H1 (cell line): Measurements from ENCODE around the gene LCLAT1. TPM values are rescaled to one million over a fixed set of nuclear protein-coding genes. Genes with fewer than 3 reads are reported as not detected.

Experiments
- CTCF ChIA-PET: fragments of 300-600 bp; sonication (Branson Sonifier 250); formaldehyde crosslinking; loops from one replicate; lab custom pipeline; 2021; ENCODE audit not compliant: partially characterized antibody; lab: Charles Lee
- POLR2A ChIA-PET: fragments of 300-600 bp; sonication (Branson Sonifier 250); formaldehyde crosslinking; loops from one replicate; lab custom pipeline; 2021; ENCODE audit warnings: inconsistent platforms; ENCODE audit not compliant: partially characterized antibody; lab: Charles Lee
- DNase-seq, 2 experiments: peaks; one replicate each; pipeline versions ENCODE4 v3.0.0 to v3.0.0-alpha.2; 2010 to 2022; ENCODE audit warnings: low spot score in 2 of 2, low read depth in 1 of 2, mixed read lengths in 1 of 2
- FAIRE-seq: peaks from 2 replicates; lab custom pipeline; 2011; peaks lifted over from hg19 to GRCh38; lab: Jason Lieb, UNC
- H2AFZ ChIP-seq: 2 replicates; pipeline ENCODE4 v1.8.1; 2012; ENCODE audit warnings: low read length, inconsistent platforms
- H2AK5ac ChIP-seq: 2 replicates; pipeline ENCODE4 v1.6.1; 2013; ENCODE audit warnings: low read depth, low read length
- H2BK120ac ChIP-seq: replicated peaks from 2 replicates; pipeline ENCODE3; 2013; ENCODE audit warnings: low read depth, low read length, inconsistent platforms
- H2BK12ac ChIP-seq: 2 replicates; pipeline ENCODE4 v1.6.1; 2013; ENCODE audit warnings: low read depth, low read length
- H2BK15ac ChIP-seq: 2 replicates; pipeline ENCODE4 v1.6.1; 2013; ENCODE audit warnings: low read length
- H2BK20ac ChIP-seq: 2 replicates; pipeline ENCODE4 v1.6.1; 2013; ENCODE audit warnings: low read length
- H2BK5ac ChIP-seq: 2 replicates; pipeline ENCODE4 v1.6.1; 2013; ENCODE audit warnings: low read depth, low read length
- H3K14ac ChIP-seq: 2 replicates; pipeline ENCODE4 v1.6.1; 2013; ENCODE audit warnings: inconsistent platforms; ENCODE audit not compliant: insufficient read length
- H3K18ac ChIP-seq: 2 replicates; pipeline ENCODE4 v1.6.1; 2013; ENCODE audit warnings: low read length; ENCODE audit errors: extremely low read depth
- H3K23ac ChIP-seq: 2 replicates; pipeline ENCODE4 v1.6.1; 2013; ENCODE audit warnings: inconsistent platforms; ENCODE audit not compliant: insufficient read length
- H3K23me2 ChIP-seq: 2 replicates; pipeline ENCODE4 v1.6.1; 2013; ENCODE audit warnings: low read depth, low read length
- H3K27ac ChIP-seq: 2 replicates; pipeline ENCODE4 v1.6.1; 2011; ENCODE audit warnings: low read depth, low read length, inconsistent platforms
- H3K27me3 ChIP-seq, 4 experiments: replicated peaks in 1 of 4; 1 replicate in 1 of 4; 2 replicates in 3 of 4; pipeline versions ENCODE4 v1.6.1 to v1.8.1; 2011 to 2013; ENCODE audit warnings: low read length in 3 of 4, mild to moderate bottlenecking in 3 of 4, inconsistent platforms in 2 of 4, mixed read lengths in 2 of 4, moderate library complexity in 1 of 4; ENCODE audit not compliant: control insufficient read depth in 3 of 4, insufficient read depth in 3 of 4; ENCODE audit errors: extremely low read depth in 1 of 4
- H3K36me3 ChIP-seq, 4 experiments: 2 replicates each; pipeline versions ENCODE4 v1.6.1 to v1.8.1; 2011 to 2013; ENCODE audit warnings: mild to moderate bottlenecking in 4 of 4, low read length in 3 of 4, moderate library complexity in 2 of 4, control low read depth in 1 of 4, inconsistent platforms in 1 of 4; ENCODE audit not compliant: insufficient read depth in 4 of 4, control insufficient read depth in 2 of 4
- H3K4ac ChIP-seq: replicated peaks from 2 replicates; pipeline ENCODE3; 2013; ENCODE audit warnings: low read length, low read depth, mixed read lengths, inconsistent platforms; ENCODE audit not compliant: insufficient read length
- H3K4me1 ChIP-seq, 4 experiments: replicated peaks in 1 of 4; 1 replicate in 1 of 4; 2 replicates in 3 of 4; pipeline versions ENCODE4 v1.6.1 to v1.8.1; 2011 to 2013; ENCODE audit warnings: low read length in 3 of 4, inconsistent platforms in 2 of 4, mixed read lengths in 1 of 4; ENCODE audit not compliant: insufficient read depth in 4 of 4, control insufficient read depth in 3 of 4
- H3K4me2 ChIP-seq, 2 experiments: 2 replicates each; pipeline versions ENCODE4 v1.6.1 to v1.8.1; 2011 to 2013; ENCODE audit warnings: low read depth in 2 of 2, low read length in 2 of 2, control low read depth in 1 of 2, inconsistent platforms in 1 of 2, mild to moderate bottlenecking in 1 of 2; ENCODE audit not compliant: insufficient read depth in 1 of 2
- H3K4me3 ChIP-seq, 4 experiments: fragments of 200-600, 300-600 bp in 1 of 4; sonication (generic), shearing (Covaris generic), sonication (Bioruptor Twin) in 1 of 4; 2 replicates each; pipeline versions ENCODE4 v1.5.1 to v1.8.1; 2011 to 2016; ENCODE audit warnings: low read length in 4 of 4, low read depth in 3 of 4, control low read depth in 2 of 4, inconsistent platforms in 2 of 4, mild to moderate bottlenecking in 2 of 4, mixed read lengths in 1 of 4, moderate library complexity in 1 of 4; ENCODE audit not compliant: insufficient read depth in 2 of 4; ENCODE audit errors: extremely low read depth in 1 of 4
- H3K56ac ChIP-seq: replicated peaks from 2 replicates; pipeline ENCODE3; 2013; ENCODE audit warnings: low read depth, mild to moderate bottlenecking, mixed read lengths, low read length, inconsistent platforms; ENCODE audit not compliant: insufficient read length
- H3K79me1 ChIP-seq: 2 replicates; pipeline ENCODE4 v1.6.1; 2013; ENCODE audit warnings: low read depth, low read length, control low read depth
- H3K79me2 ChIP-seq, 2 experiments: 2 replicates each; pipeline versions ENCODE4 v1.6.1 to v1.8.1; 2012 to 2013; ENCODE audit warnings: low read length in 2 of 2, mild to moderate bottlenecking in 2 of 2, inconsistent platforms in 1 of 2; ENCODE audit not compliant: insufficient read depth in 2 of 2, control insufficient read depth in 1 of 2
- H3K9ac ChIP-seq, 4 experiments: replicated peaks in 1 of 4; 1 replicate in 1 of 4; 2 replicates in 3 of 4; pipeline versions ENCODE4 v1.6.1 to v1.8.1; 2011 to 2013; ENCODE audit warnings: low read depth in 3 of 4, low read length in 3 of 4, control low read depth in 2 of 4, mild to moderate bottlenecking in 2 of 4, moderate library complexity in 2 of 4, inconsistent platforms in 1 of 4; ENCODE audit errors: extremely low read depth in 1 of 4
- H3K9me3 ChIP-seq, 2 experiments: 2 replicates each; pipeline versions ENCODE4 v1.6.1 to v1.8.1; 2012 to 2013; ENCODE audit warnings: mild to moderate bottlenecking in 2 of 2, moderate library complexity in 2 of 2, control low read depth in 1 of 2, inconsistent platforms in 1 of 2, low read depth in 1 of 2, low read length in 1 of 2, mixed read lengths in 1 of 2; ENCODE audit not compliant: insufficient read depth in 2 of 2
- H4K20me1 ChIP-seq, 2 experiments: replicated peaks in 1 of 2; 2 replicates each; pipeline versions ENCODE3 to v1.8.1; 2011 to 2013; ENCODE audit warnings: inconsistent platforms in 2 of 2, low read length in 2 of 2, mild to moderate bottlenecking in 1 of 2; ENCODE audit not compliant: insufficient read depth in 2 of 2, control insufficient read depth in 1 of 2
- H4K5ac ChIP-seq: 2 replicates; pipeline ENCODE4 v1.6.1; 2013; ENCODE audit warnings: low read length, low read depth, mixed read lengths, inconsistent platforms; ENCODE audit not compliant: insufficient read length
- H4K8ac ChIP-seq: 2 replicates; pipeline ENCODE4 v1.8.0; 2013; ENCODE audit warnings: mild to moderate bottlenecking, moderate library complexity, low read length, inconsistent platforms; ENCODE audit not compliant: insufficient read depth; ENCODE audit errors: extremely low read depth
- H4K91ac ChIP-seq: replicated peaks from 2 replicates; pipeline ENCODE3; 2013; ENCODE audit warnings: low read length, mixed read lengths, inconsistent platforms; ENCODE audit not compliant: insufficient read length
- CTBP2 ChIP-seq: IDR thresholded peaks from 2 replicates; pipeline ENCODE4 v1.7.0; 2011; ENCODE audit warnings: borderline replicate concordance, mild to moderate bottlenecking, moderate library complexity, mixed read lengths, low read length; ENCODE audit not compliant: insufficient read depth, insufficient read length
- GABPA ChIP-seq: IDR thresholded peaks from 2 replicates; pipeline ENCODE4 v1.6.1; 2011; ENCODE audit warnings: mild to moderate bottlenecking, low read length, moderate library complexity, borderline replicate concordance; ENCODE audit not compliant: insufficient read depth
- KDM4A ChIP-seq: IDR thresholded peaks from one replicate; pipeline ENCODE4 v1.7.1; 2012; ENCODE audit warnings: low read depth, mild to moderate bottlenecking, moderate library complexity, low read length, inconsistent platforms; ENCODE audit not compliant: severe bottlenecking
- NANOG ChIP-seq: IDR thresholded peaks from 2 replicates; pipeline ENCODE4 v1.6.1; 2011; ENCODE audit warnings: low read length, low read depth, mild to moderate bottlenecking, inconsistent platforms; ENCODE audit not compliant: insufficient read depth, poor library complexity, severe bottlenecking
- SIN3A ChIP-seq, 2 experiments: IDR thresholded peaks in 1 of 2; conservative IDR thresholded peaks in 1 of 2; 2 replicates each; pipeline ENCODE4 v1.6.1; 2011 to 2012; ENCODE audit warnings: low read length in 2 of 2, improper control_type of control experiment in 1 of 2, low read depth in 1 of 2, mild to moderate bottlenecking in 1 of 2
- SIRT6 ChIP-seq: IDR thresholded peaks from one replicate; pipeline ENCODE4 v1.7.1; 2012; ENCODE audit warnings: low read length, inconsistent platforms
- TBP ChIP-seq: IDR thresholded peaks from 2 replicates; pipeline ENCODE4 v1.6.1; 2011; ENCODE audit warnings: low read depth, low read length, improper control_type of control experiment
- TCF12 ChIP-seq: IDR thresholded peaks from 2 replicates; pipeline ENCODE4 v1.6.1; 2011; ENCODE audit warnings: low read depth, mild to moderate bottlenecking, low read length
- WGBS, 2 experiments: shearing (Covaris generic) in 1 of 2; methylation state at CpG; one replicate each; pipeline versions ENCODE4 v1.1.6 to v1.1.7; 2013 to 2015; ENCODE audit warnings: low lambda C conversion rate in 2 of 2, mixed read lengths in 2 of 2, inconsistent platforms in 1 of 2, low coverage in 1 of 2, missing lambda C conversion rate in 1 of 2; ENCODE audit not compliant: insufficient replicate concordance in 2 of 2, insufficient coverage in 1 of 2, insufficient read length in 1 of 2; ENCODE audit errors: extremely low coverage in 1 of 2, missing lambda C conversion rate in 1 of 2; 5-methylcytosine and 5-hydroxymethylcytosine counted together
- polyA plus RNA-seq, 7 experiments: library from polyadenylated mRNA; depleted of rRNA in 3 of 7; stranded (reverse) in 5 of 7; unstranded in 2 of 7; fragments of >200 nt in 5 of 7; fragments of 200-250 nt in 2 of 7; gene quantifications; 1 replicate in 5 of 7; 2 replicates in 1 of 7; 4 replicates in 1 of 7; pipeline versions ENCODE4 v1.2.1 to v1.2.3, GENCODE V29; 2011 to 2013; ENCODE audit warnings: missing spikeins in 2 of 7, mixed read lengths in 2 of 7
- total RNA-seq: library from RNA; stranded (reverse); fragmentation: NEBNext Ultra II Directional; extraction: Animal tissue kit (Norgen Biotek cat#: 25700); gene quantifications from 2 replicates; pipeline ENCODE4 v1.2.1, GENCODE V29; 2021

Gene LCLAT1
- total and polyA plus RNA-seq, 2 of the 8 experiments (the other 6 are each of a cell fraction or from before 2014, with no cell fraction given), result 7.6 to 22.0 TPM

- no peaks in the 10 kb centered on the region for H3K27me3 ChIP-seq
- H3K56ac ChIP-seq, result no peak overlapping the region
- CTCF ChIA-PET, result interaction anchor here (1.0 kb wide), 1 partner anchor 26 kb away, joined by 3 read pairs; no protein-coding TSS in a partner anchor
- H3K9me3 ChIP-seq, result no peaks in the 10 kb centered on the region
- no peaks in the 10 kb centered on the region; a peak in 1 of 8 replicates for H3K36me3 ChIP-seq
- no peak overlapping the region for H2BK20ac ChIP-seq
- H3K79me2 ChIP-seq, result no peaks in the 10 kb centered on the region
- no peak overlapping the region for H3K9ac ChIP-seq
- H4K5ac ChIP-seq, result no peak overlapping the region
- TF ChIP-seq KDM4A (no peak), TCF12 (no peak), CTBP2 (no peak), NANOG (no peak), SIN3A (conservative IDR thresholded peaks at IDR 0.05 in 1 of 2, IDR thresholded peaks at IDR 0.05 in 1 of 2; ENCODE audit: low read depth in 1 of 2, low read length in 2 of 2) (no peak), TBP (no peak), GABPA (no peak), SIRT6 (no peak)
- FAIRE-seq, result no peak
- no peak overlapping the region for H2BK5ac ChIP-seq
- no peak overlapping the region for H3K23ac ChIP-seq
- no peak for DNase-seq
- H3K4me3 ChIP-seq, result no peak overlapping the region
- H4K20me1 ChIP-seq, result no peaks in the 10 kb centered on the region
- no peaks in the 10 kb centered on the region for H3K23me2 ChIP-seq
- H4K91ac ChIP-seq, result no peak overlapping the region
- H3K4me1 ChIP-seq, result no peaks in the 10 kb centered on the region
- no peak overlapping the region for H2AK5ac ChIP-seq
- H3K27ac ChIP-seq, result no peak overlapping the region
- no peak overlapping the region for H2BK12ac ChIP-seq
- H2AFZ ChIP-seq, result no peak overlapping the region
- no peak overlapping the region for H3K18ac ChIP-seq
- no peak overlapping the region for H2BK120ac ChIP-seq
- POLR2A ChIA-PET, result no interaction called here
- no peaks in the 10 kb centered on the region for H3K79me1 ChIP-seq
- H3K14ac ChIP-seq, result no peak overlapping the region
- H2BK15ac ChIP-seq, result no peak overlapping the region
- H3K4ac ChIP-seq, result no peak overlapping the region
- H4K8ac ChIP-seq, result no peak overlapping the region
- H3K4me2 ChIP-seq, result no peak overlapping the region
- WGBS, 2 experiments, result 92% methylated on average over 1 of the region's 1 CpG; no CpG with 5 or more reads in 1 of the 2 experiments
Observed at GRCh38 chr2:30545875-30546274, 98.8 kb downstream of the LCLAT1 start.
